HepG2 (cell line): ENCODE measurements around the gene FBXO41. TPM values are rescaled to one million over a fixed set of nuclear protein-coding genes. Genes with fewer than 3 reads are reported as not detected.

Experiments used
- DMTF1 ChIP-seq: sonication (generic); formaldehyde crosslinking; IDR thresholded peaks from 2 replicates; pipeline ENCODE4 v1.4.0; 2020; ENCODE audit warnings: mild to moderate bottlenecking, missing genetic modification reagents
- NR2F6 ChIP-seq, 2 experiments: IDR thresholded peaks; 2 replicates each; pipeline ENCODE4 v1.6.1; 2016; ENCODE audit warnings: antibody characterized with exemption in 1 of 2, mild to moderate bottlenecking in 1 of 2
- RAD21 ChIP-seq: fragments of 450-650 bp; formaldehyde crosslinking; IDR thresholded peaks from 2 replicates; pipeline ENCODE4 v1.5.0; 2020; ENCODE audit warnings: mild to moderate bottlenecking
- SIX1 ChIP-seq: sonication (generic); formaldehyde crosslinking; IDR thresholded peaks from 2 replicates; pipeline ENCODE4 v1.4.0; 2020; ENCODE audit warnings: missing genetic modification reagents, borderline replicate concordance
- THAP9 ChIP-seq: sonication (generic); formaldehyde crosslinking; IDR thresholded peaks from 2 replicates; pipeline ENCODE4; 2020; ENCODE audit warnings: missing genetic modification reagents, mild to moderate bottlenecking, borderline replicate concordance
- ZBTB4 ChIP-seq: sonication (generic); formaldehyde crosslinking; IDR thresholded peaks from 2 replicates; pipeline ENCODE4 v1.4.0; 2020; ENCODE audit warnings: missing genetic modification reagents, mild to moderate bottlenecking, borderline replicate concordance
- ZBTB43 ChIP-seq: sonication (generic); formaldehyde crosslinking; conservative IDR thresholded peaks from 2 replicates; pipeline ENCODE4 v1.4.0; 2020; ENCODE audit warnings: missing genetic modification reagents
- ZFP36L2 ChIP-seq: sonication (generic); formaldehyde crosslinking; IDR thresholded peaks from 2 replicates; pipeline ENCODE4 v1.4.0; 2020; ENCODE audit warnings: missing genetic modification reagents
- ZHX1 ChIP-seq: sonication (generic); formaldehyde crosslinking; IDR thresholded peaks from 2 replicates; pipeline ENCODE4 v1.8.1; 2022; ENCODE audit warnings: low read depth, mild to moderate bottlenecking, missing genetic modification reagents
- ZNF7 ChIP-seq: IDR thresholded peaks from 2 replicates; pipeline ENCODE4 v1.6.1; 2016; ENCODE audit warnings: missing biosample characterization, missing genetic modification reagents
- ZUFSP ChIP-seq: sonication (generic); formaldehyde crosslinking; IDR thresholded peaks from 2 replicates; pipeline ENCODE4 v1.9.0; 2021; ENCODE audit warnings: missing genetic modification reagents, mild to moderate bottlenecking, borderline replicate concordance
- polyA plus RNA-seq, 8 experiments: library from polyadenylated mRNA; depleted of rRNA in 3 of 8; stranded (reverse) in 7 of 8; unstranded in 1 of 8; fragments of >200 nt; fragmentation: Illumina TruSeq in 4 of 8; extraction: Trizol in 4 of 8; gene quantifications; 2 replicates each; pipeline versions ENCODE4 v1.2.1 to v1.2.3, GENCODE V29; 2011 to 2016; ENCODE audit warnings: low read depth in 4 of 8, missing spikeins in 1 of 8, mixed read lengths in 1 of 8; ENCODE audit not compliant: insufficient read depth in 1 of 8
- total RNA-seq, 5 experiments: library from RNA; depleted of rRNA; stranded (reverse); fragments of >200 nt; fragmentation: Illumina TruSeq; extraction: Trizol; gene quantifications; 2 replicates each; pipeline ENCODE4 v1.2.3, GENCODE V29; 2016; ENCODE audit warnings: low read depth in 1 of 5

Gene FBXO41
- total and polyA plus RNA-seq, 2 of the 13 experiments (the other 11 are each of a cell fraction or from before 2014, with no cell fraction given) = 4.2 to 10.3 TPM

GRCh38 chr2:73233932-73234832, 50.1 kb downstream of the FBXO41 start, which contains the start of gene CCT7 (continued):
- peak; percentile 62 for TF ChIP-seq RAD21 (CRISPR knock-in tag)
- peak; percentile 49; the same call in 1 of the 2 replicates for TF ChIP-seq ZBTB4 (CRISPR knock-in tag)
- peak; percentile 89 for TF ChIP-seq THAP9 (CRISPR knock-in tag)
- peak; percentile 87; the same call in 1 of the 2 replicates for TF ChIP-seq DMTF1 (CRISPR knock-in tag)
- no peak for TF ChIP-seq NR2F6 (IDR thresholded peaks at IDR 0.05)
- peak; percentile 36; the same call in 1 of the 2 replicates for TF ChIP-seq NR2F6 (CRISPR knock-in tag; IDR thresholded peaks at IDR 0.05)
- TF ChIP-seq ZHX1 (CRISPR knock-in tag) = no peak
- TF ChIP-seq ZBTB43 (CRISPR knock-in tag) = peak; percentile 88
- no peak for TF ChIP-seq ZFP36L2 (CRISPR knock-in tag)
- no peak for TF ChIP-seq ZUFSP (CRISPR knock-in tag)
- 0 out of 2 replicates have a peak, but pooled peaks have one; percentile 49 for TF ChIP-seq ZNF7 (CRISPR knock-in tag)
- peak; percentile 48; the same call in 1 of the 2 replicates for TF ChIP-seq SIX1 (CRISPR knock-in tag)
